ENCODE results near the gene ENO3.

Gene ENO3

DNA sequence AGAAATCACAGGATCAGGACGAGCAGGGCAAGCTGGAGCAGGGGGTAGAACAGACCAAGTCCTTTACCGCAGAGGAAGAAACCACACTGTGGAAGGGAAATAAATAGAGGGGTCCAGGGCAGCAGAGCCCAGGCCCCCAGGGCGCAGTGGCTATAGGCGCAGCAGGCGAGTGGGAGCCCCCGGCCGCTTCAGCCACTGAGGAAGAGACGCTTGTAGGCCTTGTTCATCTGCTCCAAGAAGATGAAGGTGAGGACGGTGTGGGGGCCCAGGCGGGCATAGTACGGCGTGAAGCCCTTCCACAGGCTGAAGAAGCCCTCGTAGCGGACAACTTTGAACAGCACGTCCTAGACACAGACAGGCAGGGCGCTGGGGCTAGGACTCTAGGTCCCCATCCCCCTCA, 13.4 kb upstream of the ENO3 start:
- no peak for DNase-seq (ENCODE audit: low read depth in 2 of 2)

DNA sequence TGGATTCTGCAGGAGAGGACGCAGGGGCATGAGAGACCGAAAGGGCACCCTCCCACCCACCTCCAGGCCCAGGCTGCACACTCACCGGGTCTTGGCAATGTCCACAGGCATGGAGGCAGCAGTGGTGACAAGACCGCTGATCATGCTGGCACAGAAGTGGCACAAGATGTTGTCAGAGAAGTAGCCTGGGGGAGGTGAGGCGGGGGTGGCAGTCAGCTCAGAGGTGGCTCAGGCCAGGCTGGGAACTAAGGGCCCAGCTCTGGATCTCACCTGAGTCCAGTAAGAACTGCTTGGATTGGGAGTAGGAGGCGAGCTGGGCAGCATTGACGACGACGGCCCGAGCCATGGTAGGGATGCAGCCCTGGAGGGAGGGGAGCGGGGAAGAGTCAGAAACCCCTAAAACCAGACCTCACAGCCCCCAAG, 12.8 kb upstream of the ENO3 start:
- DNase-seq (ENCODE audit: low read depth in 2 of 2) = no peak

DNA sequence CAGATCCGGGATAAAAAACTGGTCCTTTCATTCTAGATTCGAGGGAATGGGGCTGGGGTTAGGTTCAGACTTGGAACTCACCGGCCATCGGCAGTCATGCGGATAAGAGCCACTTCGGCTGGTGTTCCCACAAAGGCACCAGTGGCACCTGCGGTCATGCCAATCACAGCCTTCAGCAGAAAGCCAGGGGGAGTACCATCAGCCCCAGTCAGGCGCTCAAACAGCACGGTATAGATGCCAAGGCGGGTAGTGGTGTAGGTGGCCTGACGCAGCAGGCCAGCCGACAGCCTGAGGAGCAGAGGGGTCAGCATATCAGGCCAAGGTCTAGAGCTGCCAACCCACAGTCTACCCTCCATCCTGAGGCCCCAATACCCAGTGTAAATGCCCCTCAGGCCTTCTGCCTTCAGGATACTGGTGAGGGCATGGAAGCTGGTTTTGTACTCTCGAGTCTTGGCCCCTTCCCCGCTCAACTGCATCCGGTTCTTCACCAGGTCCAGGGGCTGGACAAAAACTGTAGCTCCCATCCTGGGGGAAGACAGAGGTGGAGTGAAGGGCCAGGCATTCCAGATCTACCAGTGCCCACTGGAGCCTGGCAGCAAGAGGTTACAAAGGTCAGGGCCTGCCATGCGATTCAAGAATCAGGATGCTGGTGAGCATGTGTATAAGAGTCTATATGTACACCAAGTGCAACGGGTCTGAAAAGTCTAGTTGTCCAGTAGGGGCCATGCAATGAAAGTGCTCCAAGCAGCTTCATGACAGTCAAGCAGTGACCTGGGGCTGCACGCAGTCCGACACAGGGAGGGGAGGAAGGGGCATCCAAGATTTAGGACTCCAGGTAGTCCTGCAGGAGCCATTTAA, 12.0 kb upstream of the ENO3 start:
- DNase-seq (ENCODE audit: low read depth in 2 of 2) = no peak

DNA sequence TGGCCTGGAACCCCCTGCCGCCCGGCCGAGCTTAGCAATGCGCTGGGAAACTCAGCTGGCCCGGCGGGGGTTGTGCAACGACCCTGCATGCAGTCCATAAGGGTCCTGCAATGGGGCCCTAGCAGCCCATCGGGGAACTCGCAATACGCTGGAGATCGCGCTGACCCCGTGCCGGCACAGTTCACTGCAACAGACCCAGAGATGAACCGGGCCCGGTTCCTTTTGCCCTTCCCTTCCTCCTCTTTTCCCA, 11.4 kb upstream of the ENO3 start:
- DNase-seq (ENCODE audit: low read depth in 2 of 2) = no peak

DNA sequence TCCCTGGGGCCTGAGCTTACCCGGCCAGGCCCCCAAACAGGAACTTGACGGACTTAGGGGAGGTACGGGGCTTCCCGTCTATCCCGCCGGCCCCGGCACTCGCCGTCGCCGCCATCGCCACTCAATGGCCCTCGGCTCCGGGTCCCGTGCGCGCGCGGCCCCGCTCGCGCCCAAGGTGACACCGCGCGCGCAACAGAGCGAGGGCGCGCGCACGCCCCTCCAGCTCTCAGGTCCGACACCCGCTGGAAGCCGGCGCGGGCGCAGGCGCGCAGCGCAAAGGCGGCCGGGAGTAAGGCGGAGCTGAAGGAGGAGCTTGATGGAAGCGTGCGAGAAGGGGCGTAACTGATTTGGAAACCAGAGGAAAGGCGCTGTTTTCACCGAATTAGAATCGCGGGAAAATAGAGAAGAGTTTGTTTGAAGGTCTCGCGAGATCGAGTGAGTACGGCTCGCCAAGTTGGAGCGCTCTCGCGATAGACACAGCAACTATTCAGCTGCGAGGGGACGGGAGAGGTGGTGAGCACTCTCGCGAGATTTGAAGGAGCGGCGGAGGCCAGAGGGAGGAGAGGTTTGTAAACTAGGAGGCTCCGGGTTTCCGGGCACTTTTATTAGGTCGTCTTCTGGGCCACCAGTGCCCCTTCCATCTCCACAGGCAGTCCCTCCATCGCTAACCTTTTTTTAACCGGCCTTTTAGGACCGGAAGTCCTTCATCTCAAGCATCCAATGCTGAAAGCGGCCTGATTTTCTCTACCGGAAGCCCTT, 10.9 kb upstream of the ENO3 start, which contains the start of the genes RNF167 and SLC25A11:
TSS of gene RNF167 (plus strand) at position 473 of the 759 bp plus-strand sequence. CDS start 642 bp downstream, outside the sequence.
TSS of gene SLC25A11 (minus strand) at position 251 of the 759 bp plus-strand sequence. CDS start at position 115, 136 bp downstream.
- DNase-seq (ENCODE audit: low read depth in 2 of 2) = peak; percentile 93 to 95

DNA sequence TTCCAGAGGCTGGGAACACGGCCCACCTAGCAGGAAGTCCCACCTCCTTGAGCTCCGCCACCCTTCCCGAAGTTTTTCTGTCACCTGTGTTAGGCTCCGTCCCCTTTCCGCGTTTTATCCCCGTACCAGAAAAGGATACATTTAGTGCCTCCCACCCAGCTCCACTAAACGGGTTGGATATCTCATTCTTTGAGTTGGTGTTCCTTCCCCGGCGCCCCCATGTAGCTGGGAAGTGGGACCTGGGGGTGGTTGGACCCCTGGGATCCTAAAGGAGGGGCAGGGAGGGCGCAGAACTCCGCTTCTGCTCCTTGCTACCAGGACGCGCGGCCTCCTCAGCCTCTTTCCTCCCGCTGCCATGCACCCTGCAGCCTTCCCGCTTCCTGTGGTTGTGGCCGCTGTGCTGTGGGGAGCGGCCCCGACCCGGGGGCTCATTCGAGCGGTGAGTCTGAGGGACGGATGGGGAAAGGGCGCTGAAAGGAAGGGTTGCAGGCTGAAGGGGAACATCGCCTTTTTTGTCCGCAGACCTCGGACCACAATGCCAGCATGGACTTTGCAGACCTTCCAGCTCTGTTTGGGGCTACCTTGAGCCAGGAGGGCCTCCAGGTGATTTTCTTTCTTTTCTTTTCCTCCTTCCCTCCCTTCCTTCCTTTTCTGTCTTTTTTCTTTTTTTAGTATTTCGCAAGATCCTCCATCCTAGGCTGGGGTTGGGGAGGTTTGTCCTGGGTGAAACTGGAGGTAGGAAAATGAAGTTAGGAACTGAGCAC, 10.2 kb upstream of the ENO3 start:
- peak in 1 of 2 donors; percentile 16 for DNase-seq (ENCODE audit: low read depth in 2 of 2)

DNA sequence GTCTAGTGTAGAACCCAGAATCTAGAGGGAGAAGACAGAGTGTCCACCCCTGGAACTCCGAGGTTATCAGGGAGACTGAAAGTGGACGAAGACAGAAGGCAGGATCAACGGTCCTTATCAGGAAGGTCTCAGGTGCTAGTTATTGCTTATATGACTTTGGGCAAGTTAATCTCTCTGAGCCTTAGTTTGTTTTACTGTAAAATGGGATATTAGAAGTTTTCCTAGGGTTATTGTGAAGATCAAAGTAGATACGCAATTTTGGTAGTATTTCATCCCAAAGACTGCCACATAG, 9.7 kb upstream of the ENO3 start:
- DNase-seq (ENCODE audit: low read depth in 2 of 2) = no peak

DNA sequence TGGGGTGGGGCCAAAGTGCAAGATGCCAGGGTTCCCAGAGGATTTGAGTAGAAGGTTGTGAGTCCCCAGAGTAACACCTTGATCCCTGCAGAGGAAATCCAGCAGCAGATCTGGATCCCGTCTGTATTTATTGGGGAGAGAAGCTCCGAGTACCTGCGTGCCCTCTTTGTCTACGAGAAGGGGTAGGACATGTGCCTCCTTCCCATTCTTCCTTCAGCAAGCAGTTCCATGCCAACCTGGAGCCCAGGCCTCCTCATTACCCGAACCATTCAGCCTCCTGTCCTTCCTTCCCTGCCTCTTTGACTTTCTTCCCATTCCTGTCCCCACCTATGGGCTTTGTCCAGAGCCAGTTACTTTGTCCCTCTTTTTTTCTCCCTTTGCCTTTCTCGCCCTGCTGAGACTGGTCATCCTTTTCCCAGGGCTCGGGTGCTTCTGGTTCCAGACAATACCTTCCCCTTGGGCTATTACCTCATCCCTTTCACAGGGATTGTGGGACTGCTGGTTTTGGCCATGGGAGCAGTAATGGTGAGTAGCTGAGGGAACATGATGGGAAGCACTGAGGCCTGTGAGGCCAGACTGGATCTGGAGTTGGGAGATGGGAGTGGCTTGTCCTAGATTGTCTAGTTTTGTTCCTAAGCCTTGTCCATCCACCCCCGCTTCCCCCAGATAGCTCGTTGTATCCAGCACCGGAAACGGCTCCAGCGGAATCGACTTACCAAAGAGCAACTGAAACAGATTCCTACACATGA, 8.0 kb upstream of the ENO3 start:
- DNase-seq (ENCODE audit: low read depth in 2 of 2) = no peak

DNA sequence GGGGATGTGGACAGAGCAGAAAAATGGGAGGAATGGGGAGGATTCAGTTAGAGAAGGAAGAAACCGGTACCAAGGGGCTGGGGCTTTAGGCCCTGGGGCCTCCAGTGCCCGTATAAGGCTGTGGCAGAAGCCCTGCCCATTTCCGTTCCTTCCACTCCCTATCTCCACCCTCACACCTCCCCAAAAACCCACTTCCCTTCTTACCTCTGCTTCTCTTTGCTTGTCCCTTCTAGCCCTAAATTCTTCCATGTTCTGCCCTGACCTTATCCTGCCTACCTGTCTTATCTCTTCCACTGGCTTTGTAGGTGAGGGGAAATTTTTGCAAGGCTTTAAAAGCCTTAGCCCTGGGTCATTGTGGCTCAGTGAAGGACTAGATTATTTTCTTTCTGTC, 6.8 kb upstream of the ENO3 start:
- DNase-seq (ENCODE audit: low read depth in 2 of 2) = no peak

DNA sequence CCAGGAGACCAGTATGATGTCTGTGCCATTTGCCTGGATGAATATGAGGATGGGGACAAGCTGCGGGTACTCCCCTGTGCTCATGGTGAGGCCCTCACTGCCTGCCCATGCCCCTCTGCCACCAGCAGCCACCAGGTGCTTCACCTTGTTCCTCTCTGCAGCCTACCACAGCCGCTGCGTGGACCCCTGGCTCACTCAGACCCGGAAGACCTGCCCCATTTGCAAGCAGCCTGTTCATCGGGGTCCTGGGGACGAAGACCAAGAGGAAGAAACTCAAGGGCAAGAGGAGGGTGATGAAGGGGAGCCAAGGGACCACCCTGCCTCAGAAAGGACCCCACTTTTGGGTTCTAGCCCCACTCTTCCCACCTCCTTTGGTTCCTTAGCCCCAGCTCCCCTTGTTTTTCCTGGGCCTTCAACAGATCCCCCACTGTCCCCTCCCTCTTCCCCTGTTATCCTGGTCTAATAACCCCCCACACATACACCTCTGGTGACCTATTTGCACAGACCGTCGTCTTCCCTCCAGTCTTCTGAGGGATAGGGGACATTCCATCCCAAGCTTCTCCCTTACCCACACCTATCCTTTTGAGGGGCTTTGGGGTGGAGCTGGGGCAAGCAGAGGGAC, 6.3 kb upstream of the ENO3 start:
- DNase-seq (ENCODE audit: low read depth in 2 of 2) = no peak

DNA sequence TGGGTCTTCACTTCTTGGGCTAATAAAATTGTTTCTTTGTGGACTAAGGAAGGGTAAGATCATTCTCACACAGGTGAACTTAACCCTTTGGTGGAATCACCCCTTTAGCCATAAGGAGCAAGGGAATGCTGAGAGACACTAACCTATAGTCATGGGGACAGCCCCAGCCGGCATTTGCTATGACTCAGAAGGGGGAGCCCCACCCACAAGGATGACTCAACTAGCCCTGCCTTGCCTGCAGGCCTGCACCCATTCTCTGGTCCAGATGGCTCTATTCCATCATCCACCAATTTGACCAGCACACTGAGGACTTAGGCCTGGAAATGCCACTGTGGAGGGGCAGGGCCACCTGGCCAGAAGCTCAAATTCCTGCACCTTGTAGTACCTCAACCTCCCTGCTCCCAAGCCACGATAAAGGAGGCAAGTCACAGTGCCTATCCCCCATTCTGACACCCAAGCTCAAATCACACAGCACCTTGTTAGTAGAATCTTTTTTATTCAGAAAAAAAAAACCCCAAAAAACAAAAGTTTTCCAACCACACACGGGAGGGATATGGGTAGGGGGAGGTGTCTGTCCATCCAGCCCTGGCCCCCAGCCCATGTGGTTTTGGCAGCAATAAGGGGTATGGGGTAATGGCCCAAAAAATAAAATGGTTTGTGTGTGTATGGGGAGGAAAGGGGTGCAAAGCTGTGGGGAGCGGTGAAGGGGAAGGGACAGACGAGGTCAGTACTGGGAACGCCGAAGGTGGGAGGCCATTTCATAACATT, 5.6 kb upstream of the ENO3 start:
- DNase-seq (ENCODE audit: low read depth in 2 of 2) = peak; percentile 69 to 78

DNA sequence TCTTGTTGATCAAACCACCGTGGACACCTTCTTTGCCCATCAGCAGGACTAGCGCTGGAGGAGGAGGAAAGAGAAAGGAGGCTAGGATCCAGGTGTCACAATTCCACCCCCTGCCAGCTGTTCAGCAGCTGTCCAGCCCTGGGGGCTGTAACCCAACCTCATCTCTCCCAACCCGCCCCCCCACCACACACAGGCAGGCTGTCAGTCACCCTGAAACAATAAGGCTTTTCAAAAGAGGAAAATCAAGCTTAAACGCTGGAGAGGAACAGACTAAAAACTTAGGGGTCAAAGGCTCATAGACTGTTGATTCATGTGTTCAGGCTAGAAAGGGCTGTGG, 5.0 kb upstream of the ENO3 start:
- no peak for DNase-seq (ENCODE audit: low read depth in 2 of 2)

DNA sequence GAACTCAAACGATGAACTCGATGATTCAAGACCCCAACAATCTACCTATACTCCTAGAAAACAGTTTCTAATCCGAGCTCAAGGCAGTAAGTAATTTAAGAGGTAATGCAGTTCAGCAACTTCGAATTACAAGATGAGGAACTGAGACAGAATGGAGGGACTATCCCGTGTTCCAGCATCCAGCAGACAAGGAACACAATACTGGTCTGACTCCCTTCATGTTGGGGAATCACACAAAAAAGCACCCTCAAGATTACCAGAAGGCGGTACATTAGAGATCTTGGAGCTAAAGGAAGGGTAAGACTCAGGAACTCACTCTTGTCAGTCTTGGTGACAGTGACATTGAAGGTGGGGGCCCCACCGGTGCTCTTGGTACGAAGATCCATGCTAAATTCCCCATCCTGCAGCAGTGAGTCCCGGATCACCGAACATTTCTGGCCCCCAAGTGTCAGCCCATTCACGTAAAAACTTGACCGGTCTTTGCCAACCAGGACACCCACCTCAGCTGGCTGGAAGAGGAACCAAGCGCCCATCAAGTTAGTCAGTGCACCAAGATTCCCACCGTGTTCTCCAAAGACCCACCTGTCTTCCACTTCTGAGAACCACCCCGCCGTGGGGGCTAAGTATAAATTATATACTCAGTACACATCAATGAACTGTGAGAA, 4.5 kb upstream of the ENO3 start:
- no peak for DNase-seq (ENCODE audit: low read depth in 2 of 2)

DNA sequence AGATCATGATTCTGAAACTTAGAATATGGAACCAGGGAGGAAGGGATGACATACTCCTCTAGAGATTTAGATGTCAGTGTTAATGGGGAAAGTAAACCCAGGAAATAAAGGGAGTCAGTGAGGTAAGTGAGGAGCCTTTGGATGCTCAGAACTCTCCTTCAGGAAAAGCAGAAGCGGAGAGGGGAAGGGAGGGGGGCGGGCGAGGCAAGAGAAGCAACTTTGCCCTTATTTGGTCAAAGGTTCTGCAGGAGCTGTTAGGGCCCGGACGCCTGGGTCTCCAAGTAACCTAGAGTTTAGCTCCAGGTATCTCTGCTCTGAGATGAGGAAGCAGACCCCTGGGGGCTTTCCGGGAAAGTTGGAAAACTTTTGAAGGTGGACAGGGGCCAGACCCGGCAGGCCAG, 3.9 kb upstream of the ENO3 start:
- DNase-seq (ENCODE audit: low read depth in 2 of 2) = no peak

DNA sequence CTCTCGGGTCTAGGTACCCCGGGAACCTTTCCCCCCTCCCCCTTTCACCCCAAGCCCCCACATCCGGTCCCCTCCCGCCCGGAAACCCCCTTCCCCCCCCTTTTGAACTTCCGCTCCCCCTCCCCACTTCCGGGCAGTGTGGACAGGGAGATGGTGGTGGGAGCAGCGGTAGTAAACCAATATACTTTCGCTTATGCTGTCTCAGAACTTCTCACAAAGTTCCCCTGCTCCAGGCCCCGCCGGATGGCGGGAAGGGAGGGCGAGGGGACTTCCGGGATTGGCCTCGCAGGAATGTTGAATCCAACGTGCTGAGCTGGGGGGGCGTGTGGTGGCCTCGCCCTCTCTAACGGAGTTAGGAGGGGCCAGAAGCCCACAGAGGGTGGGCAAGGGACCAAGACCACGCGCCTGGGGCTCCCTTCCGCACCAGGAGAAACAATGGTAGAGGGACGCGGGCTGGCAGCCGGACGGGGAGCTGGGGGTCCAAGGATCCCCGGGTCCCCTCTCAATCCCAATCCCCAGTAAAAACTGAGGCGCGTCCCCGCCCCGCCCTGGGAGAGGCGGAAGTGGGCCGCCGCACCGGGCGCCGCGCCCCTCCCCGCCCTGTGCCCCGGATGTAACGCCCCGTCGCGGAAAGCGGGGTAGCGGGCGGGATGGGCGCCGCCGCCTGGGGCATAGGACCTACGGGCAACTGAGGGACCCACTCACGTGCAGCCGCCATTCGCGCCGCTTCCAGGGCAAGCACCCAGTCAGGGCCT, 3.3 kb upstream of the ENO3 start:
- DNase-seq (ENCODE audit: low read depth in 2 of 2) = peak in 1 of 2 donors; percentile 50

DNA sequence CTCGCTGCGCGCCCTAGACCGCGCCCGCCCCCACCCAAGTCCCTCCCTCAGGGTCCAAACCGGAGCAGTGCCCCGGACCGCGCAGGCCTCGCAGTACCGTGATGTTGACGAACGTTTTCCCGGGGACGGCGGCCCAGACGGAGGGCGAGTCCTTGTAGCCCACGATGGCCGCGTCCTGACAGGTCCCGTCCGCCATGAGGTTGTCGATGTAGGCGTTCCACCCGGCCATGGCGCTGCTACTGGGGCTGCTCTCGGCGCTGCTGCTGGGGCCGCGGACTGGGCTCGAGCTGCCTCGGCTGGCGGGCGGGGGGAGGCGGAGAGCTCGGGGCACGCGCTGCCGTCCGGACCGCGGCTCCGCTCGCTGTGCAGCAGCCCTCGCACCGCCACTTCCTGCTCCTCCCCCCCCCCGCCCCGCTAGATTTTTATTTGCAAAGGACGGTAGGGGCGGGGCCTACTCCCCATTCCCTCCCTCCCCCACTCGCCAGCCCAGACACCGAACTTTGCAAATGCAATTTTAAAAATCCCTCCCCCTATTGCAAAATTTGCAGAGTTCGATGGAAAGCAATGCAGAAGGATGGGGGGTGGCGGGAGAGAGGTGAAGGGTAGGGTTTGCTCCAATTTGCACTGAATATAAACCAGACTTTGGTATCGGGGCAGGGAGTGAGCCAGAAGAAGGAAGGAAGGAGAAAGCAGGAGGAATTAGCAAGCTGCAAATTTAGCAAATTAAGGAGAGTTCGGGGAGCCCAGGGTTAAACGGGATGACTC, 2.6 kb upstream of the ENO3 start, which contains the start of gene PFN1:
TSS of gene PFN1 (minus strand) at position 365 of the 765 bp plus-strand sequence. CDS start at position 229, 136 bp downstream.
- DNase-seq (ENCODE audit: low read depth in 2 of 2) = peak; percentile 79

DNA sequence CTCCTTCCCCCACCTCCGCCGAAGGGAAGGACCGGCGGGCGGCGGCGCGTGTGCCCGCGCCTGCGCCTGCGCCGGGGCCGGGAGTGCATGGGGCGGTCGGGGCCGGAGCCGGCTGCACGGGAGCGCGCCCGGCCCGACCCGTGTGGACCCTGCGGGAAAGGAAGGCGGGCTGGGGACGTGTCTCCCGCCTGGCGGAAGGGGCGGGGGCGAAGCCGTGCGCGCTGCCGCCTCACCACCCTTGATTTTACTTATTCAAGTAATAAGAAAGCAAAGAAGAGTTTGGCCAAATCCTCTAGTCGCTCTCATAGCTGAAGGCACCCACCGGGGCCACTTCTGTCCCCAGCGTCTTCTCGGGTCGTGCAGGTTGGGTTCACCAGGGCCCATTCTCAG, 2.0 kb upstream of the ENO3 start:
- peak in 1 of 2 donors; percentile 54 for DNase-seq (ENCODE audit: low read depth in 2 of 2)

DNA sequence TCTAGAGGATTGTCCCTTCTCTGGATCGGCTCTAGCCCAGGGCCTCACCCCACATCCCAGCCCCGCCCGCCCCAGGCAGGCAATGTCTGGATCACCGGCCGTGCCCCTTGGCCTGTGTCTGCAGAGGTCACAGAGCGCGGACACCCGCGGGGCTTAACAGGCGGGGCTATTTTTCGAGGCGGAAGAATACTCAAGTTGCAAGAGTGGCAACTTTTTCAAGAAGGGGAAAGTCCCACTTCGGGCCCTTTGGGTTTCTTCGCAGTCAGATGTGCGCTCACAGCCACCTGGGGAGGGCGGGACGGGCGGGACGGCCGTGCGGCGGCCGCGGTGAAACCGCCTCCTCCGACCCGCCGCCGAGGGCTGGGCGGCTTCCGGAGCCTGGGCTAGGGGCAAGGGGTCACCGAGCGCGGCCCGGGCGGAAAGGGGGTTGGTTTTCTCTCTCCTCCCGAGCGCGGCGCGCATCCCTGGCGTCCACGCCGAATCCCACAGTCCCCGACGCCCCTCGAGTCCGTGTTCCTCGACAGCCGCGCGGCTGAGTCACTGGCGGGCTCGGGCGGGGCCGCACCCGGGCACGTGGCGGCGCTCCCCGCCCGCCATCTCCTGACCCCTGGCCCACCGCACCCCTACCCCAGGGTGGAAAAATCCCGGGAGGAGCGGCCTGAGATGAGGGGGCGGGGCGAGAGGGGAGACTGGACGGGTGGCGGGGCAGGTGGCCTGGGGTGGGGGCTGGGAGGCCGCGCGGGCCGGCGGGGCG, 1.4 kb upstream of the ENO3 start:
- peak; percentile 64 to 67 for DNase-seq (ENCODE audit: low read depth in 2 of 2)
